Limb (tissue), 2 donors: ENCODE measurements around the gene APC2.
A peak's percentile ranks its signal among the peaks of the same experiment; 100 is the strongest.

Experiments used
- DNase-seq, 2 donors: peaks; one replicate each; pipeline ENCODE4 v3.0.0-alpha.2; 2016; ENCODE audit errors: extremely low spot score in 2 of 2

APC2 gene

GRCh38 chr19:1478934-1479707 lies 29.2 kb downstream of the APC2 start, which contains the start of gene C19orf25:
Gene C19orf25 (minus strand): TSS chr19:1479215. CDS start chr19:1478903, 312 bp downstream.
- peak; percentile 92 to 94 for DNase-seq

DNA sequence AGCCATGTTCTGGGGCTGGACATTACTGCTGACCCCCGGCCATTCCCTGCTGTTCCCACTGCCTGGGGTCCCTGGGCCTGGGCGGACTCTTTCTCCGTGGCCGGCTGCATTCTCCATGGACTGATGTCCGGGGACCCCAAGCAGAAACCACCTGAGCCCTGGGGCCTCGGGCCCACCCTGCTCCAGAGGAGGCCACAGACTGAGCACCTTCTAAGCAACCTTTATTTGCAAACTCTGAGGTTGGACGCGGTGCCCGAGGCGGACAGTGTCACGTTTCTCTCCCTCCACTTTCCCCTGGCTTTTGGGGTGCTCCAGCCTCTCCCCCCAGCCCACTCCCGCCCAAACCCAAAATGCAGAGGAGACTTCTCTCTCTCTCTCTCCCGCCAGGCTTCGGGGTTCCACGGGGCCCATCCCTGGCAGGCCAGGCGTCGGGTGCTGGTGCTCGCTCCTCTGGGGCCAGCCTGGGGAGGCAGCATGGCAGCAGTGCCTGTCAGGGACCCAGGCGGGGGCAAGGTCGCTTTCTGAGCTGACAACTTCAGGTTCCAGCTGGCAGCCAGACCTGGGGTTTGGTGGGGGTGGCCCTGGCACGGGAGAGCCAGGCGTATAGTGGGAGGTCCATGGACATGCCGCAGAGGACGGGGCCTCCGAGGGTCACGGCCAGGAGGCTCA lies 31.4 kb downstream of the APC2 start:
- DNase-seq: no peak

DNA sequence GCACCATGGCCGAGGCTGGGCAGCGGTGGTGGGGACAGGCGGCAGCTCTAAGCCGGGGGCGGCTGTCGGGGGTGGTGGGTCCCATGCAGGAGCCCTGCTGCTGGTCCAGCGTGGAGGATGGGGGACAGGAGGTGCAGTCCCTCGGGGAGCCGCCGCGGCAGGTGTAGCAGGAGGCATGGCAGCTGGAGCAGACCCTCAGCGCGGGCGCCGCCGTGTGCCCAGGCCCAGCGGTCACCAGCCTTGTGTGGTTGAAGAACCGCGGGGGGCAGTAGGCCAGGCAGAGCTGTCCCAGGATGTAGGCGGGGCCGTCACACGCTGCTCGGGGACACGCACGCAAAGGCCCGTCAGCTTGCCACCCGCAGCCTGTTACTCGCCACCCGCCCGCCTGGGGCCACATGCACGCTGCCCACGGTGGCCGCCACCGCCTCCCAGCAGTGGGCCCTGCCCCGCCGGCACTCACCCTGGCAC lies 32.0 kb downstream of the APC2 start:
- no peak for DNase-seq

- no peak for DNase-seq
These were observed 32.6 kb downstream of the APC2 start for GRCh38 chr19:1482361-1483130.

- DNase-seq: no peak
These were observed 33.4 kb downstream of the APC2 start for GRCh38 chr19:1483131-1483978.

DNA sequence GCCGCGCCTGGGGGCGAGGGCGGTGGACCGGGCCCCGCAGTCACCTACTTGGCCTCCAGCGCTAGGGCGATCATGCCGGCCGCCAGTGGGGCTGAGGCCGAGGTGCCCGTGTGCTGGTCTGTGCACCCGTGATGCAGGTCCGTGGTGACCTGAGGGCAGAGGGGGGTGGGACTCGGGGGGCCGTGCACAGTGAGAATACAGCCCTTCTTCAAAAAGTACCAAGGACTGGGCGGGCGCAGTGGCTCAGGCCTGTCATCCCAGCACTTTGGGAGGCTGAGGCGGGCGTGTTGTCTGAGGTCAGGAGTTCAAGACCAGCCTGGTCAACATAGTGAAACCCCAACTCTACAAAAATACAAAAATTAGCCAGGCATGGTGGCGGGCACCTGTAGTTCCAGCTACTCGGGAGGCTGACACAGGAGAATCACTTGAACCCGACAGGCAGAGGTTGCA lies 34.1 kb downstream of the APC2 start:
- no peak for DNase-seq

GRCh38 chr19:1486720-1487575 lies 37.0 kb downstream of the APC2 start:
- no peak for DNase-seq

GRCh38 chr19:1487576-1488281 lies 37.8 kb downstream of the APC2 start:
- no peak for DNase-seq

DNA sequence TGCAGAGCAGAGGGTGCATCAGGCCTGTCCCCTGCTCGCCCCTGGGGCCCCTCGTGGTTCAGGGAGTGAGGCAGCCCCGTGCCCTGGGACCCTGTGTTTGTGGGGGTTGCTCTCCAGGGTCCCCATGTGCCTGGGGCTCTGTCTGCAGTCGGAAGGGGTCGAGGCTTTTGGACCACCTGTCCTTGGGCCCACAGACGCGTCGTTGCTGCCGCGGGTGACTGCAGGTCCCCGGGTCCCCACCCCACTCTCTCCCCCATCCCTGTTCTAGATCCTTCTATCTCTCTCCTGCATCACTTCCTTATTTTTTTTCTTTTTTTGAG lies 38.3 kb downstream of the APC2 start:
- no peak for DNase-seq

GRCh38 chr19:1489463-1490310 lies 39.8 kb downstream of the APC2 start:
- peak in 1 of 2 donors; percentile 53 for DNase-seq

DNA sequence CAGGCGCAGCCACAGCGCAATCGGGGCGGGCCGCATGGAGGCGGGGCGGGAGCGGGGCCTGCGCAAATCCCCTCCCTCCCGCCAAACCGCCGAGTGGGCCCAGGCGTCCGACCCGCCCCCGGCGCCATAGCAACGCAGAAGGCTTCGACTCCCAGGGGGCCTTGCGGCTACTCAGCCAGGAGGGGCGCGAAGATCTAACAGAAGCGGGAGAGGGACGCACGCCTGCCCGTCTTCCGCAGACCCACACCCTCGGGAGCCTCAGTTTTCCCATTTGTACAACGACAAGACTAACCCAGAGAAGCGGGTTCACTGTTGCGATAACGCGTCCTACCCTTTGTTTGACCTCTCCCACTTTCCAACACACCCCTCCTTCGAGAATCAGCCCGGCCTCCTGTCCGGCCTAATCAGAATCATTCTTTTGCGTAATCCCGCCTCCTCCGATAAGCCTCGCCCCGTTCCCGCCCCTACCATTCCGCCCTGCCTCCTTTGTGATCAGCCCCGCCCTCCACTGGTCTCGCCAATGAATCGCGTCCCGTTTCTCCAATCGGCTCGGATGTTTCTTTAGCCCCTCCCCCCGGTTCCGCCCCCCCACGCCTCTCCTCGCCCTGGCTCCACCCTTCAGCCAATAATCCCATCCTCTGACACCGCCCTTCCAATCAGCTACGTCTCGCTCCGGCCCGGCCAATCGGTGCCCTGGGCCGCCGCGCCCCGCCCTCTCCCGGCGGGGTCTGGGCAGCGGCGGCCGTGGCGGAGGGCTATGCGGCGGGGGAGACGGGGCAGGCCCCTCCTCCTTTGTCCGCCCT lies 40.6 kb downstream of the APC2 start, which contains the start of gene PCSK4:
TSS of gene PCSK4 (minus strand) at position 40 of the 803 bp plus-strand sequence. CDS start at position 36, 4 bp downstream.
- peak; percentile 98 to 100 for DNase-seq

- no peak for DNase-seq
These were observed 41.4 kb downstream of the APC2 start, which contains the start of gene REEP6 for GRCh38 chr19:1491114-1491848. Gene REEP6 (plus strand): TSS chr19:1491181. CDS start chr19:1491270, 89 bp downstream.

DNA sequence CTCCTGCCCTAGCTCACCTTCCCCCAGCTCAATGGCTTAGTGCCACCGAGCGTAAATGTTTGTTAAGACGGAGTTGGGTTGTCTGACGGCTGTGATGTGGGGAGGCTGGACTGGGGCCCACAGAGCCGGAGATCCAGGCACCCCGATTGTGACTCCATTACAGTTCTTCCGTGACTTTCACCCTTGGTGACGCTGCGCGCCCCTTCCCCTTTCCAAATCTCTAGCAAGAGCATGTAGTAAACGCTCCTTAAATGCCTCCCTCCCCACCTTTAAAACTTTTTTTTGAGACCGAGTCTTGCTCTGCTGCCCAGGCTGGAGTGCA lies 41.9 kb downstream of the APC2 start:
- DNase-seq: no peak

- no peak for DNase-seq
These were observed 42.6 kb downstream of the APC2 start for GRCh38 chr19:1492474-1493006.

DNA sequence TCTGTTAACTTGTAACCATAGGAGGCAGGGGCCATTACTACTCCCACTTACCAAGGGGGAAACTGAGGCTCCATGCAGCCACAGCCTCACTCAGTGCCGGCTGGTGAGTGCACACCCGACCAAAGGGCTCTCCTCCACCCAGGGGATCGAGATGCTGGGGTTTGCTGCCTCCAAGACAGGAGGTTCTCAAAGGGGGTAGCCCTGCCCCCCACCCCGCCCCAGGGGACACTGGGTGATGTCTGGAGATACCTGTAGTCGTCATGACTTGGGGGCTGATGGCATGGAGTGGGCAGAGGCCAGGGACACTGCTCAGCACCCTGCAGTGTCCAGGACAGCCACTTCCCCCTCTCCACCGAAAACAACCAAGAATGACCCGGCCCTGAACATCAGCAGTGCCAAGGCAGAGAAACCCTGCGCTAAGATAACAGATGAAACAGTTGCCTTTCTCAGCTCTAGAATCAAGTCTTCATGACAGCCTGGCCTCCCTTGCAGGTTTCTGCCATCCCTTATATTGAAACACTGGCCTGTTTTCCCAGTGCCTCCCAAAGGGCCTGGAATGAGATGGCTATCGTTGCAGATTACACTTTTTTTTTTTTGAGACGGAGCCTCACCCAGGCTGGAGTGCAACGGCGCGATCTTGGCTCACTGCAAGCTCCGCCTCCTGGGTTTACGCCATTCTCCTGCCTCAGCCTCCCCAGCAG lies 44.3 kb downstream of the APC2 start:
- no peak for DNase-seq
